Measurements from ENCODE around the gene GZMM. TPM values are rescaled to one million over a fixed set of nuclear protein-coding genes. Genes with fewer than 3 reads are reported as not detected.

GZMM gene
- total and polyA plus RNA-seq, 2 of the 13 experiments (the other 11 are each of a cell fraction or from before 2014, with no cell fraction given), result 0.07 TPM; not detected in 1

DNA sequence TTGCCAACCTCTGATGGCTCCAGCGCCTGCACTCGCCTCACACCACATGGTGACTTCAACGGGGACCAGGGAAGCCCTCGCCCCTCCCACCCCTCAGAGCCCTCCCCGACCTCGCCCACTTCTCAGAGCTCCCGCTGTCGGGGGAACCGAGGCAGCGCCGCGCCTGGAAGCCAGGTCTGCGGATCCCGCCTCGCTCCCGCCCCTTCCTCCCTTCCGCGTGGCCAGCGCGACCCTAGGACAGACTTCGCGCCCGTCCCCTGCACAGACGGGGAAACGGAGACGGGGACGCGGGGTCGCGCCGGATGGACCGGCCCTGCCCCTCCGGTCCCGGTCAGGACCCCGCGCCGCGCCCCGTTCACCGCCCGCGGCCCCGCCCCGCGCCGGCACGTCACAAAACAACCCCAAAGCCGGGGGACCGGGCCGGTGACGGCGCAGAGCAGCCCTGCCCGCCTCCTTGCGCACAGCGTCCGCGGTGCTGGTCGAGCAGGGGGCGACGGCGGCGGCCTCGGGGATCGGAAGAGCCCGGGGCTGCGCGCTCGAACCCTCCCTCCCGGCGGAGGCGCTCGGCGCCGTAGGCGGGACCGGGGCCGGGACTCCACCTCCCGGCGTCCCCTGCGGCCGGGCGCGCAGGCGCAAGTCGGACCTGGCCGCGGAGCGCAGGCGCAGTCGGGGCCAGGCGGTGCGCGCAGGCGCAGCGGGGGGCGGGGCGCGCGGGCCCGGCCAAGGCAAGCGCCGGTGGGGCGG, 12.7 kb upstream of the GZMM start (continued):
- TF ChIP-seq GFI1 (CRISPR knock-in tag; IDR thresholded peaks at IDR 0.05; ENCODE audit: borderline replicate concordance) (no peak), ZNF543 (CRISPR knock-in tag; IDR thresholded peaks at IDR 0.05) (0 out of 2 replicates have a peak, but pooled peaks have one; percentile 57), KMT2B (CRISPR knock-in tag; IDR thresholded peaks at IDR 0.05) (peak; percentile 54; the same call in 1 of the 2 replicates), ZNF816 (CRISPR knock-in tag; IDR thresholded peaks at IDR 0.05; ENCODE audit: borderline replicate concordance) (peak; percentile 44; the same call in 1 of the 2 replicates), BORCS8-MEF2B (CRISPR knock-in tag; IDR thresholded peaks at IDR 0.05) (peak; percentile 93), ZNF775 (CRISPR knock-in tag; IDR thresholded peaks at IDR 0.05; ENCODE audit: borderline replicate concordance) (no peak), ETV5 (CRISPR knock-in tag; IDR thresholded peaks at IDR 0.05; ENCODE audit: borderline replicate concordance) (0 out of 2 replicates have a peak, but pooled peaks have one; percentile 16), NR1H2 (CRISPR knock-in tag; IDR thresholded peaks at IDR 0.05; ENCODE audit: borderline replicate concordance, low read depth) (0 out of 2 replicates have a peak, but pooled peaks have one; percentile 41), CEBPG (CRISPR knock-in tag; IDR thresholded peaks at IDR 0.05) (no peak), CENPX (CRISPR knock-in tag; IDR thresholded peaks at IDR 0.05) (no peak), ARNTL (CRISPR knock-in tag; IDR thresholded peaks at IDR 0.05) (no peak; the same call in 1 of the 2 replicates), ARHGAP35 (CRISPR knock-in tag; IDR thresholded peaks at IDR 0.05; ENCODE audit: borderline replicate concordance) (peak; percentile 54; the same call in 1 of the 2 replicates), ZKSCAN8 (CRISPR knock-in tag; IDR thresholded peaks at IDR 0.05; ENCODE audit: borderline replicate concordance) (no peak; the same call in 1 of the 2 replicates), ZNF354B (CRISPR knock-in tag; IDR thresholded peaks at IDR 0.05) (no peak), XRCC5 (optimal IDR thresholded peaks at IDR 0.05; ENCODE audit: low read length) (peak; percentile 63), ZNF615 (CRISPR knock-in tag; IDR thresholded peaks at IDR 0.05; ENCODE audit: borderline replicate concordance) (no peak), ZNF713 (CRISPR knock-in tag; IDR thresholded peaks at IDR 0.05) (no peak; the same call in 1 of the 2 replicates), NFYB (CRISPR knock-in tag; IDR thresholded peaks at IDR 0.05) (no peak), PHF20 (CRISPR knock-in tag; IDR thresholded peaks at IDR 0.05) (0 out of 2 replicates have a peak, but pooled peaks have one; percentile 23), ZNF800 (CRISPR knock-in tag; IDR thresholded peaks at IDR 0.05) (no peak), ZNF317 (CRISPR knock-in tag; IDR thresholded peaks at IDR 0.05) (no peak)
- TF ChIP-seq, protein P1, sequence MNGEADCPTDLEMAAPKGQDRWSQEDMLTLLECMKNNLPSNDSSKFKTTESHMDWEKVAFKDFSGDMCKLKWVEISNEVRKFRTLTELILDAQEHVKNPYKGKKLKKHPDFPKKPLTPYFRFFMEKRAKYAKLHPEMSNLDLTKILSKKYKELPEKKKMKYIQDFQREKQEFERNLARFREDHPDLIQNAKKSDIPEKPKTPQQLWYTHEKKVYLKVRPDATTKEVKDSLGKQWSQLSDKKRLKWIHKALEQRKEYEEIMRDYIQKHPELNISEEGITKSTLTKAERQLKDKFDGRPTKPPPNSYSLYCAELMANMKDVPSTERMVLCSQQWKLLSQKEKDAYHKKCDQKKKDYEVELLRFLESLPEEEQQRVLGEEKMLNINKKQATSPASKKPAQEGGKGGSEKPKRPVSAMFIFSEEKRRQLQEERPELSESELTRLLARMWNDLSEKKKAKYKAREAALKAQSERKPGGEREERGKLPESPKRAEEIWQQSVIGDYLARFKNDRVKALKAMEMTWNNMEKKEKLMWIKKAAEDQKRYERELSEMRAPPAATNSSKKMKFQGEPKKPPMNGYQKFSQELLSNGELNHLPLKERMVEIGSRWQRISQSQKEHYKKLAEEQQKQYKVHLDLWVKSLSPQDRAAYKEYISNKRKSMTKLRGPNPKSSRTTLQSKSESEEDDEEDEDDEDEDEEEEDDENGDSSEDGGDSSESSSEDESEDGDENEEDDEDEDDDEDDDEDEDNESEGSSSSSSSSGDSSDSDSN (CRISPR knock-in tag; IDR thresholded peaks at IDR 0.05), result peak; percentile 50
- TF ChIP-seq, protein P2, sequence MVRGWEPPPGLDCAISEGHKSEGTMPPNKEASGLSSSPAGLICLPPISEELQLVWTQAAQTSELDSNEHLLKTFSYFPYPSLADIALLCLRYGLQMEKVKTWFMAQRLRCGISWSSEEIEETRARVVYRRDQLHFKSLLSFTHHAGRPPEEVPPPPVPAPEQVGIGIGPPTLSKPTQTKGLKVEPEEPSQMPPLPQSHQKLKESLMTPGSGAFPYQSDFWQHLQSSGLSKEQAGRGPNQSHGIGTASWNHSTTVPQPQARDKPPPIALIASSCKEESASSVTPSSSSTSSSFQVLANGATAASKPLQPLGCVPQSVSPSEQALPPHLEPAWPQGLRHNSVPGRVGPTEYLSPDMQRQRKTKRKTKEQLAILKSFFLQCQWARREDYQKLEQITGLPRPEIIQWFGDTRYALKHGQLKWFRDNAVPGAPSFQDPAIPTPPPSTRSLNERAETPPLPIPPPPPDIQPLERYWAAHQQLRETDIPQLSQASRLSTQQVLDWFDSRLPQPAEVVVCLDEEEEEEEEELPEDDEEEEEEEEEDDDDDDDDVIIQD (CRISPR knock-in tag; IDR thresholded peaks at IDR 0.05; ENCODE audit: low read depth), result no peak

All from HepG2 (cell line).